ENCODE results near the gene ADGRA1. TPM values are rescaled to one million over a fixed set of nuclear protein-coding genes. Genes with fewer than 3 reads are reported as not detected.
"Not testable (repeated sequence)": the region's sequence is repeated elsewhere in the genome, so short reads cannot be mapped to it uniquely, and the experiment has no call there.

The ADGRA1 gene
- total RNA-seq, 2 experiments from 2014 or later = not detected

DNA sequence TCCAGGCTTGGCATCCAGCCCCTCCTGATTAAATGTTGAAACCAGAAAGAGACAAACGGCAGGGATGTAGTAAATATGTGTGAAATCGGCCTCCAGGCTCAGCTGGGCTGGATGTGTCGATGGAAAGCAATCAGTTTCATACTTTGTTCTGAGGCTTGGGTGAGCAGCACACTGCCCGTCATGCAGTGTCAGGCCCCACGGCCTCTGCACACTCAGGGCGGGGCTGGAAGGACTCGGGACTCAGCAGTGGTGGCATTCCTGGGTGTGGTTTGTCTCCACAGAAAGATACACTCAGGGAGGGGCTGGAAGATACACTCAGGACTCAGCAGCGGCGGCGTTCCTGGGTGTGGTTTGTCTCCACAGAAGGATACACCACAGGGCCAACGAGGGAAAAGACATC lies 22.0 kb downstream of the ADGRA1 start:
- Histone ChIP-seq H3K36me3 (ENCODE audit: insufficient read depth, low read length) (no peaks in the 10 kb centered on the region), H3K4me1 (ENCODE audit: insufficient read depth, low read length, poor library complexity, severe bottlenecking) (no peaks in the 10 kb centered on the region), H3K4me2 (ENCODE audit: low read length) (no peak overlapping the region), H3K4me3 (ENCODE audit: low read depth, low read length, poor library complexity, severe bottlenecking) (no peak overlapping the region), H3K79me2 (ENCODE audit: insufficient read depth, low read depth, low read length) (no peaks in the 10 kb centered on the region), H3K9me3 (ENCODE audit: low read length) (no peaks in the 10 kb centered on the region), H3K27ac (ENCODE audit: low read depth, low read length, poor library complexity, severe bottlenecking) (no peak overlapping the region), H2AFZ (ENCODE audit: low read length) (no peak overlapping the region), H3K9me2 (ENCODE audit: insufficient read depth, low read length) (no peaks in the 10 kb centered on the region), H4K20me1 (ENCODE audit: insufficient read depth, low read length) (no peaks in the 10 kb centered on the region)
- BruUV-seq (replicated peaks) = no TSS peak
- intact Hi-C loops (cut with micrococcal nuclease; ENCODE audit: unreplicated experiment) = no loop called here
- ChIA-PET POLR2A (no interaction called here), CTCF (ENCODE audit: unreplicated experiment) (no interaction called here)
- DNase-seq (ENCODE audit: low spot score) = no peak
- no peak for TF ChIP-seq EZH2phosphoT487 (IDR thresholded peaks at IDR 0.05; ENCODE audit: borderline replicate concordance, low read depth, low read length)
- TF ChIP-seq, protein P1, sequence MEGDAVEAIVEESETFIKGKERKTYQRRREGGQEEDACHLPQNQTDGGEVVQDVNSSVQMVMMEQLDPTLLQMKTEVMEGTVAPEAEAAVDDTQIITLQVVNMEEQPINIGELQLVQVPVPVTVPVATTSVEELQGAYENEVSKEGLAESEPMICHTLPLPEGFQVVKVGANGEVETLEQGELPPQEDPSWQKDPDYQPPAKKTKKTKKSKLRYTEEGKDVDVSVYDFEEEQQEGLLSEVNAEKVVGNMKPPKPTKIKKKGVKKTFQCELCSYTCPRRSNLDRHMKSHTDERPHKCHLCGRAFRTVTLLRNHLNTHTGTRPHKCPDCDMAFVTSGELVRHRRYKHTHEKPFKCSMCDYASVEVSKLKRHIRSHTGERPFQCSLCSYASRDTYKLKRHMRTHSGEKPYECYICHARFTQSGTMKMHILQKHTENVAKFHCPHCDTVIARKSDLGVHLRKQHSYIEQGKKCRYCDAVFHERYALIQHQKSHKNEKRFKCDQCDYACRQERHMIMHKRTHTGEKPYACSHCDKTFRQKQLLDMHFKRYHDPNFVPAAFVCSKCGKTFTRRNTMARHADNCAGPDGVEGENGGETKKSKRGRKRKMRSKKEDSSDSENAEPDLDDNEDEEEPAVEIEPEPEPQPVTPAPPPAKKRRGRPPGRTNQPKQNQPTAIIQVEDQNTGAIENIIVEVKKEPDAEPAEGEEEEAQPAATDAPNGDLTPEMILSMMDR (conservative IDR thresholded peaks at IDR 0.05; ENCODE audit: low read length) = no peak

DNA sequence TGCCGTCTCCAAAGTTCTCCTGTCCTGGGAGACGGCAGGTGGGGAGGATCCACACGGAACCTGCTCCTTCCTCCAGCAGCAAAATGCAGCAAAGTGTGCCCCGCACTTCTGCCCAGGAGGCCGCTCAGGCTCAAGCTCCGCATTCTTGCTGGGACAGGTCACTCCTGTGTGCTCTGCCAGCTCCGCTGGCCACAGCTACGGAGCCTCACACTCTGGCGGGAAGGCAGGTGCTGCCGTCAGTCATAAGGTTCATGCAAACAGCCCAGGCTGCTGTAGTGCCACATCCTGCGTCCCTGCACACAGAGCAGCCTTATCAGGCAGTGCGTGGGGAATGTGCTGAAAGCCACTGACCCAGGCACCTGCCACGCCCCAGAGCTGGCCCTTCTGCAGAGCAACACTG lies 22.4 kb downstream of the ADGRA1 start:
- CTCF ChIA-PET (ENCODE audit: unreplicated experiment) = no interaction called here
- TF ChIP-seq, protein P1 (conservative IDR thresholded peaks at IDR 0.05; ENCODE audit: low read length) = no peak
- no peak for TF ChIP-seq EZH2phosphoT487 (IDR thresholded peaks at IDR 0.05; ENCODE audit: borderline replicate concordance, low read depth, low read length)
- no peaks in the 10 kb centered on the region for H3K9me3 ChIP-seq (ENCODE audit: low read length)
- H3K79me2 ChIP-seq (ENCODE audit: insufficient read depth, low read depth, low read length) = no peaks in the 10 kb centered on the region
- no peaks in the 10 kb centered on the region for H3K9me2 ChIP-seq (ENCODE audit: insufficient read depth, low read length)
- H3K4me1 ChIP-seq (ENCODE audit: insufficient read depth, low read length, poor library complexity, severe bottlenecking) = no peaks in the 10 kb centered on the region
- DNase-seq (ENCODE audit: low spot score) = no peak
- no peak overlapping the region for H3K4me2 ChIP-seq (ENCODE audit: low read length)
- H3K36me3 ChIP-seq (ENCODE audit: insufficient read depth, low read length) = no peaks in the 10 kb centered on the region
- H3K27ac ChIP-seq (ENCODE audit: low read depth, low read length, poor library complexity, severe bottlenecking) = no peak overlapping the region
- BruUV-seq (replicated peaks) = no TSS peak
- H2AFZ ChIP-seq (ENCODE audit: low read length) = no peak overlapping the region
- POLR2A ChIA-PET = no interaction called here
- intact Hi-C loops (cut with micrococcal nuclease; ENCODE audit: unreplicated experiment) = no loop called here
- no peaks in the 10 kb centered on the region for H4K20me1 ChIP-seq (ENCODE audit: insufficient read depth, low read length)
- no peak overlapping the region for H3K4me3 ChIP-seq (ENCODE audit: low read depth, low read length, poor library complexity, severe bottlenecking)

DNA sequence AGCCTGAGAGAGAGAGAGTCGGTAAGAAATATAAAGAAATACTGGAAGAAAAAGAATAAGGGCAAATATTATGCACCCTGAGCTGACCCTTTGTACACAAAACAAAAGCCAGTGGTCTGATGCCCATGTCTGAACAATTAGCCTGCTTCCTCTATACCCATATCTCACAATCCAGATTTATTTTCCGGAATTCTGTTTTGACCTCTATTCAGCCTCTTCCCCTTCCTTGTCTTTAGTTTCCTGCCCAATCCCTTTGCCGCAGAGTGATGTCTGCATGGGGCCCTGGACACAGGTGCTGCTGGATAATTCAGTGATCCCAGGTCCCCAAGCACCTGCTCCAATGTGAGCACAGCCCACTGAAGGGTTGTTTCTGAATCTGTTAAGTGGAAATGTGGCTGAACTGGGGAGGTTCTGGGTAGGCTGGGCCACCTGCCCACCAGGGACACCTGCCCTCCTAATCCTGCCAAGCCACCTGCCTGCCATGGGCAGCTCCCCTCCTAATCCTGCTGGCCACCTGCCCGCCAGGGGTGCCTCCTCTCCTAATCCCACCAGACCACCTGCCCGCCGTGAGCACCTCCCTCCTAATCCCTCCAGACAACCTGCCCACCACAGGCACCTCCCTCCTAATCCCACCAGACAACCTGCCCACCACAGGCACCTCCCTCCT lies 23.0 kb downstream of the ADGRA1 start:
- no peaks in the 10 kb centered on the region for H3K36me3 ChIP-seq (ENCODE audit: insufficient read depth, low read length)
- no peak overlapping the region for H3K27ac ChIP-seq (ENCODE audit: low read depth, low read length, poor library complexity, severe bottlenecking)
- no peaks in the 10 kb centered on the region for H3K4me1 ChIP-seq (ENCODE audit: insufficient read depth, low read length, poor library complexity, severe bottlenecking)
- H4K20me1 ChIP-seq (ENCODE audit: insufficient read depth, low read length) = no peaks in the 10 kb centered on the region
- intact Hi-C loops (cut with micrococcal nuclease; ENCODE audit: unreplicated experiment) = no loop called here
- ChIA-PET POLR2A (no interaction called here), CTCF (ENCODE audit: unreplicated experiment) (no interaction called here)
- no peaks in the 10 kb centered on the region for H3K9me2 ChIP-seq (ENCODE audit: insufficient read depth, low read length)
- no peak overlapping the region for H3K4me2 ChIP-seq (ENCODE audit: low read length)
- BruUV-seq (replicated peaks) = no TSS peak
- H3K79me2 ChIP-seq (ENCODE audit: insufficient read depth, low read depth, low read length) = no peaks in the 10 kb centered on the region
- H3K9me3 ChIP-seq (ENCODE audit: low read length) = no peaks in the 10 kb centered on the region
- no peak for TF ChIP-seq EZH2phosphoT487 (IDR thresholded peaks at IDR 0.05; ENCODE audit: borderline replicate concordance, low read depth, low read length)
- TF ChIP-seq, protein P1 (conservative IDR thresholded peaks at IDR 0.05; ENCODE audit: low read length) = no peak
- no peak for DNase-seq (ENCODE audit: low spot score)
- no peak overlapping the region for H3K4me3 ChIP-seq (ENCODE audit: low read depth, low read length, poor library complexity, severe bottlenecking)
- no peak overlapping the region for H2AFZ ChIP-seq (ENCODE audit: low read length)

DNA sequence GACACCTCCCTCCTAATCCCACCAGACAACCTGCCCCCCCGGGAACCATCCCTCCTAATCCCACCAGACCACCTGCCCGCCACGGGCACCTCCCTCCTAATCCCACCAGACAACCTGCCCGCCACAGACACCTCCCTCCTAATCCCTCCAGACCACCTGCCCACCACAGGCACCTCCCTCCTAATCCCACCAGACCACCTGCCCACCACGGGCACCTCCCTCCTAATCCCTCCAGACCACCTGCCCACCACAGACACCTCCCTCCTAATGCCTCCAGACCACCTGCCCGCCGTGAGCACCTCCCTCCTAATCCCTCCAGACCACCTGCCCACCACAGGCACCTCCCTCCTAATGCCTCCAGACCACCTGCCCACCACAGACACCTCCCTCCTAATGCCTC lies 23.9 kb downstream of the ADGRA1 start:
- H3K27ac ChIP-seq (ENCODE audit: low read depth, low read length, poor library complexity, severe bottlenecking); H3K9me2 ChIP-seq (ENCODE audit: insufficient read depth, low read length); H3K4me2 ChIP-seq (ENCODE audit: low read length); CTCF ChIA-PET (ENCODE audit: unreplicated experiment); H3K36me3 ChIP-seq (ENCODE audit: insufficient read depth, low read length); DNase-seq (ENCODE audit: low spot score); H3K79me2 ChIP-seq (ENCODE audit: insufficient read depth, low read depth, low read length); H3K4me1 ChIP-seq (ENCODE audit: insufficient read depth, low read length, poor library complexity, severe bottlenecking); POLR2A ChIA-PET; H3K4me3 ChIP-seq (ENCODE audit: low read depth, low read length, poor library complexity, severe bottlenecking); H2AFZ ChIP-seq (ENCODE audit: low read length); H3K9me3 ChIP-seq (ENCODE audit: low read length); BruUV-seq (replicated peaks); H4K20me1 ChIP-seq (ENCODE audit: insufficient read depth, low read length); intact Hi-C loops (cut with micrococcal nuclease; ENCODE audit: unreplicated experiment): not testable (repeated sequence)
